Measurements from ENCODE around the gene SUV39H2.

DNA sequence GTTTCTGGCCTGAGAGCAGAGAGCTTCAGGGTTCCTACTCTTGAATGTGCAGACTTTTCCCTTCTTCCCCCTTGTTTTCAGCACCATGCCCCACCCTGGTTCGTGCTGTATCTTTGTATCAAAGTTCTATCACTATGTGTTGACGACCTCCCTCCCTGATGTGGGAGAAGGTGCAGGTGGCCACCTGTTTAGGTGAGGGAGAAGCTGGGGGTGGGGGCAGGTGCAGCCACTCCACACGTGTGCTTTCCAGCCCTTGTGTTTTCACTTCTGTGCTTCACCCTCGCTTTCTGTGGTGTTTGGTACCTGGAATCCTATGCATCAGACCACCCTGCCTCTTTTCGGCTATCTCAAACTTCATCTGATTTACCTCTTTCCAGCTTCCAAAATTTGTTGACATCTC lies 19.6 kb upstream of the SUV39H2 start:
- TF ChIP-seq, protein P1, sequence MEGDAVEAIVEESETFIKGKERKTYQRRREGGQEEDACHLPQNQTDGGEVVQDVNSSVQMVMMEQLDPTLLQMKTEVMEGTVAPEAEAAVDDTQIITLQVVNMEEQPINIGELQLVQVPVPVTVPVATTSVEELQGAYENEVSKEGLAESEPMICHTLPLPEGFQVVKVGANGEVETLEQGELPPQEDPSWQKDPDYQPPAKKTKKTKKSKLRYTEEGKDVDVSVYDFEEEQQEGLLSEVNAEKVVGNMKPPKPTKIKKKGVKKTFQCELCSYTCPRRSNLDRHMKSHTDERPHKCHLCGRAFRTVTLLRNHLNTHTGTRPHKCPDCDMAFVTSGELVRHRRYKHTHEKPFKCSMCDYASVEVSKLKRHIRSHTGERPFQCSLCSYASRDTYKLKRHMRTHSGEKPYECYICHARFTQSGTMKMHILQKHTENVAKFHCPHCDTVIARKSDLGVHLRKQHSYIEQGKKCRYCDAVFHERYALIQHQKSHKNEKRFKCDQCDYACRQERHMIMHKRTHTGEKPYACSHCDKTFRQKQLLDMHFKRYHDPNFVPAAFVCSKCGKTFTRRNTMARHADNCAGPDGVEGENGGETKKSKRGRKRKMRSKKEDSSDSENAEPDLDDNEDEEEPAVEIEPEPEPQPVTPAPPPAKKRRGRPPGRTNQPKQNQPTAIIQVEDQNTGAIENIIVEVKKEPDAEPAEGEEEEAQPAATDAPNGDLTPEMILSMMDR (IDR thresholded peaks at IDR 0.05; ENCODE audit: low read depth, low read length, poor library complexity, severe bottlenecking): no peak
- TF ChIP-seq EZH2phosphoT487 (IDR thresholded peaks at IDR 0.05; ENCODE audit: borderline replicate concordance, low read length): no peak
